ENCODE measurements around the gene TMEM52B. TPM values are rescaled to one million over a fixed set of nuclear protein-coding genes. Genes with fewer than 3 reads are reported as not detected.
"Not testable (repeated sequence)": the region's sequence is repeated elsewhere in the genome, so short reads cannot be mapped to it uniquely, and the experiment has no call there.

The TMEM52B gene
- total RNA-seq, 2 experiments from 2014 or later, result not detected

DNA sequence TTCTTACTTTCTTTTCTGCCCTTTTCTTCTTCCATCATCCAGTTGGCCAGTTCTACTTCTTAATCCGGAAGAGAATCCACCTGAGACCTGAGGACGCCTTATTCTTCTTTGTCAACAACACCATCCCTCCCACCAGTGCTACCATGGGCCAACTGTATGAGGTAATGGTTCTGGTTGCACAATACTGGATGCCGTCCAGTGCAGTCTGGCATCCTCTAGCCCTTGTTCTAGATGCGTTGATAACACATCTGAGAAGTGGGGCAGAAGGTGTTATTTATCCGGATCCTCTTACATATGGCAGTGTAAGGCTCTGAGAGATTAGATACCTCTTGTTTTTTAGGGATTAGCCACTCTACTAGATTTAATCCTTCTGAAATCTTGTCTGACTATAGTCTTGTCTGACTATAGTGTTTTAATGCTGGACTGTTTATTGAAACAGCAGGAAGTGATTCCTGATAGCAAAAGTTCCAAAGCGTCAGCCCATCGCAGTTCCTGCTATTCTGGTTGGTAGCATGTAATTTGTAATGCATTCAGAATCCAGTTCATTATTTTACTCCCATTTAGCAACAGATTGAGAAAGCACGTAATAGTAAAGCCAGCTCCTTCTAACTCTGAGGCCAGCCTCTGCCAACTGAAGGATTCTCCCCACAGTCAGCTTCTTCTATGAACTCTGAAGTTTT lies 41.7 kb downstream of the TMEM52B start:
- TF ChIP-seq, protein P1, sequence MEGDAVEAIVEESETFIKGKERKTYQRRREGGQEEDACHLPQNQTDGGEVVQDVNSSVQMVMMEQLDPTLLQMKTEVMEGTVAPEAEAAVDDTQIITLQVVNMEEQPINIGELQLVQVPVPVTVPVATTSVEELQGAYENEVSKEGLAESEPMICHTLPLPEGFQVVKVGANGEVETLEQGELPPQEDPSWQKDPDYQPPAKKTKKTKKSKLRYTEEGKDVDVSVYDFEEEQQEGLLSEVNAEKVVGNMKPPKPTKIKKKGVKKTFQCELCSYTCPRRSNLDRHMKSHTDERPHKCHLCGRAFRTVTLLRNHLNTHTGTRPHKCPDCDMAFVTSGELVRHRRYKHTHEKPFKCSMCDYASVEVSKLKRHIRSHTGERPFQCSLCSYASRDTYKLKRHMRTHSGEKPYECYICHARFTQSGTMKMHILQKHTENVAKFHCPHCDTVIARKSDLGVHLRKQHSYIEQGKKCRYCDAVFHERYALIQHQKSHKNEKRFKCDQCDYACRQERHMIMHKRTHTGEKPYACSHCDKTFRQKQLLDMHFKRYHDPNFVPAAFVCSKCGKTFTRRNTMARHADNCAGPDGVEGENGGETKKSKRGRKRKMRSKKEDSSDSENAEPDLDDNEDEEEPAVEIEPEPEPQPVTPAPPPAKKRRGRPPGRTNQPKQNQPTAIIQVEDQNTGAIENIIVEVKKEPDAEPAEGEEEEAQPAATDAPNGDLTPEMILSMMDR (IDR thresholded peaks at IDR 0.05), result no peak
- Mint-ChIP-seq H3K27me3 (no peaks in the 10 kb centered on the region), H3K4me1 (ENCODE audit: low read depth) (peaks cover 2% of the 10 kb centered on the region), H3K9me3 (no peaks in the 10 kb centered on the region), H3K4me3 (no peak overlapping the region), H3K36me3 (ENCODE audit: low read depth) (peaks cover 61% of the 10 kb centered on the region), H3K27ac (no peak overlapping the region)
- Histone ChIP-seq H3K9me3 (ENCODE audit: control insufficient read depth in 1 of 2, insufficient read depth in 1 of 2, low read length in 2 of 2) (no peaks in the 10 kb centered on the region), H3K4me1 (ENCODE audit: insufficient read depth, low read length) (peaks cover 4% of the 10 kb centered on the region), H3K27me3 (ENCODE audit: control insufficient read depth in 1 of 2, insufficient read depth in 2 of 2, low read length in 2 of 2) (no peaks in the 10 kb centered on the region), H3K27ac (ENCODE audit: low read depth in 1 of 2, low read length in 2 of 2) (no peak overlapping the region), H3K36me3 (ENCODE audit: insufficient read depth, low read length) (peaks cover 34% of the 10 kb centered on the region), H3K4me3 (ENCODE audit: low read length) (no peak overlapping the region)
- ChIA-PET CTCF (interaction anchor here (1.1 kb wide), 1 partner anchor 15 kb away, joined by 3 read pairs; no protein-coding TSS in a partner anchor), POLR2A (no interaction called here)
- DNase-seq (no peak), ATAC-seq (ENCODE audit: poor library complexity) (no peak)
- intact Hi-C loops (cut with DNase I, micrococcal nuclease), result no loop called here

DNA sequence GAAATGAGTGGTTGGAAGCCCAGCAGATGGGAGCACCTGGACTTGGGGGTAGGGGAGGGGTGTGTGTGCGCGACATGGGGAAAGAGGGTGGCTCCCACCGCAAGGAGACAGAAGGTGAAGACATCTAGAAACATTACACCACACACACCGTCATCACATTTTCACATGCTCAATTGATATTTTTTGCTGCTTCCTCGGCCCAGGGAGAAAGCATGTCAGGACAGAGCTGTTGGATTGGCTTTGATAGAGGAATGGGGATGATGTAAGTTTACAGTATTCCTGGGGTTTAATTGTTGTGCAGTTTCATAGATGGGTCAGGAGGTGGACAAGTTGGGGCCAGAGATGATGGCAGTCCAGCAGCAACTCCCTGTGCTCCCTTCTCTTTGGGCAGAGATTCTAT lies 43.0 kb downstream of the TMEM52B start:
- H3K27me3 ChIP-seq (ENCODE audit: control insufficient read depth in 1 of 2, insufficient read depth in 2 of 2, low read length in 2 of 2), result no peaks in the 10 kb centered on the region
- H3K27ac ChIP-seq (ENCODE audit: low read depth in 1 of 2, low read length in 2 of 2), result no peak overlapping the region
- H3K4me1 Mint-ChIP-seq (ENCODE audit: low read depth), result no peaks in the 10 kb centered on the region
- TF ChIP-seq, protein P1 (IDR thresholded peaks at IDR 0.05), result no peak
- intact Hi-C loops (cut with DNase I, micrococcal nuclease), result no loop called here
- CTCF ChIA-PET, result no interaction called here
- H3K27me3 Mint-ChIP-seq, result no peaks in the 10 kb centered on the region
- H3K9me3 Mint-ChIP-seq, result no peaks in the 10 kb centered on the region
- H3K4me3 Mint-ChIP-seq, result no peak overlapping the region
- H3K9me3 ChIP-seq (ENCODE audit: control insufficient read depth in 1 of 2, insufficient read depth in 1 of 2, low read length in 2 of 2), result no peaks in the 10 kb centered on the region
- peaks cover 34% of the 10 kb centered on the region for H3K36me3 ChIP-seq (ENCODE audit: insufficient read depth, low read length)
- H3K4me1 ChIP-seq (ENCODE audit: insufficient read depth, low read length), result no peaks in the 10 kb centered on the region
- no peak overlapping the region for H3K27ac Mint-ChIP-seq
- ATAC-seq (ENCODE audit: poor library complexity), result no peak
- H3K36me3 Mint-ChIP-seq (ENCODE audit: low read depth), result peaks cover 61% of the 10 kb centered on the region
- POLR2A ChIA-PET, result no interaction called here
- no peak for DNase-seq
- no peak overlapping the region for H3K4me3 ChIP-seq (ENCODE audit: low read length)

DNA sequence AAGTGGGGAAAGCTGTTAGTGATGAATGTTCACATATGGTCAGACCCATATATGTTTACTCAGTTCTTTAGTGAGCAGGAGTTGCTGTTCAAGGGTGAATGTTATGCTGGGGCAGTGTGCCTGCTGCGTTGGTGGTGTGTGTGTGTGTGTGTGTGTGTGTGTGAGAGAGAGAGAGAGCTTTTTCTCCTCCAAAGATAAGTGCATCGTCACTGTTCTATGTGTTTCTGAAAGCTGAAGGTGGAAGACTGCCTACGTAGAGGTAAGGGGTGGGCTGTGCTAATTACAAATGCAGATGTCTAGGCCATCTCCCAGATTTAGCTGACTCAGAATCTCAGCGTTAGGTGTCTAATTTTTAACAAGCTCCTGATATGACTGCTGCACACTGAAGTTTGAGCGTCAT lies 44.4 kb downstream of the TMEM52B start:
- H3K4me1 ChIP-seq (ENCODE audit: insufficient read depth, low read length), result no peaks in the 10 kb centered on the region
- peak; percentile 22 for ATAC-seq (ENCODE audit: poor library complexity)
- no peaks in the 10 kb centered on the region for H3K27me3 ChIP-seq (ENCODE audit: control insufficient read depth in 1 of 2, insufficient read depth in 2 of 2, low read length in 2 of 2)
- no peak for DNase-seq
- H3K9me3 ChIP-seq (ENCODE audit: control insufficient read depth in 1 of 2, insufficient read depth in 1 of 2, low read length in 2 of 2), result no peaks in the 10 kb centered on the region
- H3K9me3 Mint-ChIP-seq, result no peaks in the 10 kb centered on the region
- H3K36me3 ChIP-seq (ENCODE audit: insufficient read depth, low read length), result peaks cover 31% of the 10 kb centered on the region
- CTCF ChIA-PET, result no interaction called here
- H3K36me3 Mint-ChIP-seq (ENCODE audit: low read depth), result peaks cover 56% of the 10 kb centered on the region
- H3K27ac ChIP-seq (ENCODE audit: low read depth in 1 of 2, low read length in 2 of 2), result no peak overlapping the region
- intact Hi-C loops (cut with DNase I, micrococcal nuclease), result no loop called here
- H3K4me1 Mint-ChIP-seq (ENCODE audit: low read depth), result peaks cover 6% of the 10 kb centered on the region
- TF ChIP-seq, protein P1 (IDR thresholded peaks at IDR 0.05), result no peak
- H3K4me3 ChIP-seq (ENCODE audit: low read length), result no peak overlapping the region
- peak overlapping the region; percentile 21 for H3K27ac Mint-ChIP-seq
- no peaks in the 10 kb centered on the region for H3K27me3 Mint-ChIP-seq
- no peak overlapping the region for H3K4me3 Mint-ChIP-seq
- POLR2A ChIA-PET, result no interaction called here

DNA sequence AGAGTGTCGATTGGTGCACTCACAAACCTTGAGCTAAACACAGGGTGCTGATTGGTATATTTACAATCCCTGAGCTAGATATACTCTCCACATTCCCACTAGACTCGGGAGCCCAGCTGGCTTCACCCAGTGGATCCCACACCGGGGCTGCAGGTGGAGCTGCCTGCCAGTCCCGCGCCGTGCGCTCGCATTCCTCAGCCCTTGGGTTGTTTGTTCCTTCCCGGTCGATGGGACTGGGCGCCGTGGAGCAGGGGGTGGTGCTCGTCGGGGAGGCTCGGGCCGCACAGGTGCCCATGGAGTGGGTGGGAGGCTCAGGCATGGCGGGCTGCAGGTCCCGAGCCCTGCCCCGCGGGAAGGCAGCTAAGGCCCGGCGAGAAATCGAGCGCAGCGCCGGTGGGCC lies 46.6 kb downstream of the TMEM52B start:
- H3K9me3 Mint-ChIP-seq; H3K4me1 ChIP-seq (ENCODE audit: insufficient read depth, low read length); H3K27me3 Mint-ChIP-seq; ATAC-seq (ENCODE audit: poor library complexity); intact Hi-C loops (cut with DNase I, micrococcal nuclease); CTCF ChIA-PET; H3K27me3 ChIP-seq (ENCODE audit: control insufficient read depth in 1 of 2, insufficient read depth in 2 of 2, low read length in 2 of 2); DNase-seq; H3K9me3 ChIP-seq (ENCODE audit: control insufficient read depth in 1 of 2, insufficient read depth in 1 of 2, low read length in 2 of 2); H3K4me3 ChIP-seq (ENCODE audit: low read length); H3K4me1 Mint-ChIP-seq (ENCODE audit: low read depth); H3K4me3 Mint-ChIP-seq; H3K27ac ChIP-seq (ENCODE audit: low read depth in 1 of 2, low read length in 2 of 2); POLR2A ChIA-PET; H3K27ac Mint-ChIP-seq: not testable (repeated sequence)
- peaks cover 22% of the 10 kb centered on the region for H3K36me3 ChIP-seq (ENCODE audit: insufficient read depth, low read length)
- H3K36me3 Mint-ChIP-seq (ENCODE audit: low read depth), result peaks cover 43% of the 10 kb centered on the region

Measured in CD4-positive, alpha-beta T cell (primary cell).